NCI-H524 treated with DMSO at 0.1 percent for 48 hours (cell line): ENCODE data around the gene PCDHGB4.
A peak's percentile ranks its signal among the peaks of the same experiment; 100 is the strongest.
"Not testable (repeated sequence)": the region's sequence is repeated elsewhere in the genome, so short reads cannot be mapped to it uniquely, and the experiment has no call there.

ENCODE experiments used
- DNase-seq: peaks from one replicate; lab custom pipeline; 2025; lab: John Stamatoyannopoulos, UW

PCDHGB4 gene

DNA sequence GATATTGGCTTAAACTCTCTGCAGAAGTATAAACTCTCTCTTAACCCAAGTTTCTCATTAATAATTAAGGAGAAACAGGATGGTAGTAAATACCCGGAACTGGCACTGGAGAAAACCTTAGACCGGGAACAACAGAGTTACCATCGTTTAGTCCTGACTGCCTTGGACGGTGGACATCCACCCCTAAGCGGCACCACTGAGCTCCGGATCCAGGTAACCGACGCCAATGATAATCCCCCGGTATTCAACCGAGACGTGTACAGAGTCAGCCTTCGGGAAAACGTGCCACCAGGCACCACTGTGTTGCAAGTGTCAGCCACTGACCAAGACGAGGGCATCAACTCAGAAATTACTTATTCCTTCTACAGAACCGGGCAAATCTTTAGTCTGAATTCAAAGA lies 11.1 kb downstream of the PCDHGB4 start:
- DNase-seq: no peak

DNA sequence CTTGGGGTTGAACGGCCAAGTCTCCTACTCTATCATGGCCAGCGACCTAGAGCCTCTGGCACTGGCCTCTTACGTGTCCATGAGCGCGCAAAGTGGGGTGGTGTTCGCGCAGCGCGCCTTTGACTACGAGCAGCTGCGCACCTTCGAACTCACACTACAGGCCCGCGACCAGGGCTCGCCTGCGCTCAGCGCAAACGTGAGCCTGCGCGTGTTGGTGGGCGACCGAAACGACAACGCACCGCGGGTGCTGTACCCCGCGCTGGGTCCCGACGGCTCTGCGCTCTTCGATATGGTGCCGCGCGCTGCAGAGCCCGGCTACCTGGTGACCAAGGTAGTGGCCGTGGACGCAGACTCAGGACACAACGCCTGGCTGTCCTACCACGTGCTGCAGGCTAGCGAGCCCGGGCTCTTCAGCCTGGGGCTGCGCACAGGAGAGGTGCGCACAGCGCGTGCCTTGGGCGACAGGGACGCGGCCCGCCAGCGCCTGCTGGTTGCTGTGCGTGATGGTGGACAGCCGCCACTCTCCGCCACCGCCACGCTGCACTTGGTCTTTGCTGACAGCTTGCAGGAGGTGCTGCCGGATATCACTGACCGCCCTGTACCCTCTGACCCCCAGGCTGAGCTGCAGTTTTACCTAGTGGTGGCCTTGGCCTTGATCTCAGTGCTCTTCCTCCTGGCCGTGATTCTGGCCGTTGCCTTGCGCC lies 12.2 kb downstream of the PCDHGB4 start:
- no peak for DNase-seq

DNA sequence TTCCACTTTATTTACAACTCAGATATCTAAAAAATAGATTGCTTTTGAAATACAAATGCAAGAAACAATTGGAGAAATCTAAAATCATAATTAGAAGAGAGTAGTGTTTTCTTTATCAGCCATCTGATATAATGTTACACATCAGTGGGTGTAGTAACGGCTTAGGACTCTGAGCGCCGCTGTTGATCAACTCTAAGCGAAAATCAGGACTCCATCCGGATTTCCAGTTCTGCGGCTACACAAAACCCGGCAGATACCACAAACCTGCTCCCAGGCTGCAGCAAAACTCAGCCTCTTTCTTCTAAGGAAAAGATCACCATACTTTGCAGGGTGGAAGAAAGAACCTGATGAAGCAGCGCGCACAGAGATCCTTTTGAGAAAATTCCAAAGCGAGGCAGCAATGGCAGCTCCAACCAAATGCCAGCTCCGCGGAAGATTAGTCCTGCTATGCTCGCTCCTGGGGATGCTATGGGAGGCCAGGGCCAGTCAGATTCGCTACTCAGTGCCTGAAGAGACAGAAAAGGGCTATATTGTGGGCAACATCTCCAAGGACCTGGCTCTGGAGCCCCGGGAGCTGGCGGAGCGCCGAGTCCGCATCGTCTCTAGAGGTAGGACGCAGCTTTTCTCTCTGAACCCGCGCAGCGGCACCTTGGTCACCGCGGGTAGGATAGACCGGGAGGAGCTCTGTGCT lies 15.2 kb downstream of the PCDHGB4 start, which contains the start of gene PCDHGA9:
PCDHGA9 (plus strand) TSS at position 226 of the 691 bp plus-strand sequence; CDS start at position 401, 175 bp downstream.
- DNase-seq: no peak

DNA sequence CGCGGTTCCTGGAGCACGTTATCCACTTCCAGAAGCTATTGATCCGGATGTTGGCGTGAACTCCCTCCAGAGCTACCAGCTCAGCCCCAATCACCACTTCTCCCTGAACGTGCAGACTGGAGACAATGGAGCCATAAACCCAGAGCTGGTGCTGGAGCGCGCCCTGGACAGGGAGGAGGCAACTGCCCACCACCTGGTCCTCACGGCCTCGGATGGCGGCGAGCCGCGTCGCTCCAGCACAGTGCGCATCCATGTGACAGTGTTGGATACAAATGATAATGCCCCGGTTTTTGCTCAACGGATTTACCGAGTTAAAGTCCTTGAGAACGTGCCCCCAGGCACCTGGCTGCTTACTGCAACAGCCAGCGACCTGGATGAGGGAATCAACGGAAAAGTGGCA lies 15.9 kb downstream of the PCDHGB4 start:
- no peak for DNase-seq

DNA sequence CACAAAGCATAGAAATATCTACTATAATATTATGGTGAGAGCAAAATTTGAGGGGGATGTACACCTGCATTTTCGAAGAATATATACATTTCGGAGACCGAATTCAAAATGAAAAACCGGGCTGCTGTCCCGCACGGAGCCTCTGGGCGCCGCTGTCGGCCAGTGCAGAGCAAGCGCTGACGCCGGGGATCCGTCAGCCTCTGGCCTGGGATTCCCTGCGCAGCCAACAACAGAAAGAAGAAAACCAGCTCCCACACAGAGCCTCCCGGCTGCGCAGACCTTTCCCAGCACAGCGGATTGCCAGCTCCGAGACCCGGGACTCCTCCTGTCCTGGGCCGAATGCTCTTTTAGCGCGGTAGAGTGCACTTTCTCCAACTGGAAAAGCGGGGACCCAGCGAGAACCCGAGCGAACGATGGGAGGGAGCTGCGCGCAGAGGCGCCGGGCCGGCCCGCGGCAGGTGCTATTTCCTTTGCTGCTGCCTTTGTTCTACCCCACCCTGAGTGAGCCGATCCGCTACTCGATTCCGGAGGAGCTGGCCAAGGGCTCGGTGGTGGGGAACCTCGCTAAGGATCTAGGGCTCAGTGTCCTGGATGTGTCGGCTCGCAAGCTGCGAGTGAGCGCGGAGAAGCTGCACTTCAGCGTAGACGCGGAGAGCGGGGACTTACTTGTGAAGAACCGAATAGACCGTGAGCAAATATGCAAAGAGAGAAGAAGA lies 20.4 kb downstream of the PCDHGB4 start, which contains the start of gene PCDHGB6:
PCDHGB6 (plus strand) TSS at position 232 of the 716 bp plus-strand sequence; CDS start at position 414, 182 bp downstream.
- not testable (repeated sequence) for DNase-seq

DNA sequence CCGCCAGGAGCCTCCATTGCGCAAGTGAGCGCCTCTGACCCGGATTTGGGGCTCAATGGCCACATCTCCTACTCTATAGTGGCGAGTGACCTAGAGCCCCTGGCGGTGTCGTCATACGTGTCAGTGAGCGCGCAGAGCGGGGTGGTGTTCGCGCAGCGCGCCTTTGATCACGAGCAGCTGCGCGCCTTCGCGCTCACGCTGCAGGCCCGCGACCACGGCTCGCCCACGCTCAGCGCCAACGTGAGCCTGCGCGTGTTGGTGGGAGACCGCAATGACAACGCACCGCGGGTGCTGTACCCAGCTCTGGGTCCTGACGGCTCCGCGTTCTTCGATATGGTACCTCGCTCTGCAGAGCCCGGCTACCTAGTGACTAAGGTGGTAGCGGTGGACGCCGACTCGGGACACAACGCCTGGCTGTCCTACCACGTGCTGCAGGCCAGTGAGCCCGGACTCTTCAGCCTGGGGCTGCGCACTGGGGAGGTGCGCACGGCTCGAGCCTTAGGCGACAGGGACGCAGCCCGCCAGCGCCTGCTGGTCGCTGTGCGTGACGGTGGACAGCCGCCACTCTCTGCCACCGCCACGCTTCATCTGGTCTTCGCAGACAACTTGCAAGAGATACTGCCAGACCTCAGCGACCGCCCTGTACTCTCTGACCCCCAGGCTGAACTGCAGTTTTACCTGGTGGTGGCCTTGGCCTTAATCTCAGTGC lies 22.3 kb downstream of the PCDHGB4 start:
- DNase-seq: no peak

DNA sequence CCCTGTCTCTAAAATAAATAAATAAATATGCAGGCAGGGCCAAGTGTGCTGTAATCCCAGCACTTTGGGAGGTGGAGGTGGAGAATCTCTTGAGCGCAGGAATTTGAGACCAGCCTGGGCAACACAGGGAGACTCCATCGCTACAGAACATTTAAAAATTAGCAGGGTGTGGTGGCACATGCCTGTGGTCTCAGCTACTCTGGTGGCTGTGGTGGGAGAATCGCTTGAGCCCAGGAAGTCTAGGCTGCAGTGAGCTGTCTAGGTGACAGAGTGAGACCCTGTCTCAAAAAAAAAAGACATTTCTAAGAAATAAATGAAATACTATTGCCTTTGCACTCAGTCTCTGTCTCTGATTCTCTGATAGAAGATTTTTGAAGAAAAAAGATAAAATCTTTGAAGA lies 24.1 kb downstream of the PCDHGB4 start:
- DNase-seq: no peak

DNA sequence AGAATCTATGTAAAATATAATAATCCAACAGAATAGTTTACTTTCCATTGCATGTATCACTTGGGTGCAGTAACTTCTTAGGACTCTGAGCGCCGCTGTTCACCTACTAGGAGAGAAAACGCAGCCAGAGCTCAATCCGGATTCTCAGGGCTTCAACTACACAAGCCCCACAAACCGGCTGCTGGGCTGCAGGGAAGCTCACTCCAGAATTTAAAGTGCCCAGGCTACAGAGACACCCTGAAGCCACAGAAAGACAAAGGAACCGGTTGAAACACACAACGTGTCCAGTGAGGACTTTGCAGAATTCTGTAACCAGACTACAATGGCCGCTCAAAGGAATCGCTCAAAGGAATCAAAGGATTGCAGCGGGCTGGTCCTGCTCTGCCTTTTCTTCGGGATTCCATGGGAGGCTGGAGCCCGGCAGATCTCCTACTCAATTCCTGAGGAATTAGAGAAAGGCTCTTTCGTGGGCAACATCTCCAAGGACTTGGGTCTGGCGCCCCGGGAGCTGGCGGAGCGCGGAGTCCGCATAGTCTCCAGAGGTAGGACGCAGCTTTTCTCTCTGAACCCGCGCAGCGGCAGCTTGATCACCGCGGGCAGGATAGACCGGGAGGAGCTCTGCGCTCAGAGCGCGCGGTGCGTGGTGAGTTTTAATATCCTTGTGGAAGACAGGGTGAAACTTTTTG lies 25.5 kb downstream of the PCDHGB4 start, which contains the start of gene PCDHGA10:
PCDHGA10 (plus strand) TSS at position 134 of the 686 bp plus-strand sequence; CDS start at position 323, 189 bp downstream.
- no peak for DNase-seq

DNA sequence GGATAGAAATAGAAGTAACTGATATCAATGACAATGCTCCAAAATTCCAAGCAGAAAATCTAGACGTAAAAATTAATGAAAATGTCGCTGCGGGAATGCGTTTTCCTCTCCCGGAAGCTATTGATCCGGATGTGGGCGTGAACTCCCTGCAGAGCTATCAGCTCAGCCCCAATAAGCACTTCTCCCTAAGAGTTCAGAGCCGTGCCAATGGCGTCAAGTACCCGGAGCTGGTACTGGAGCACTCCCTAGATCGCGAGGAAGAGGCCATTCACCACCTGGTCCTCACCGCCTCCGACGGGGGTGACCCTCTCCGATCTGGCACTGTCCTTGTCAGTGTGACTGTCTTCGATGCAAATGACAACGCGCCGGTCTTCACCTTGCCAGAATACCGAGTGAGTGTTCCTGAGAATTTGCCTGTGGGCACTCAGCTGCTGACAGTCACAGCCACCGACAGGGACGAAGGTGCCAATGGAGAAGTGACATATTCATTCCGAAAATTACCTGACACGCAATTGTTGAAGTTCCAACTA lies 26.1 kb downstream of the PCDHGB4 start:
- DNase-seq: no peak

DNA sequence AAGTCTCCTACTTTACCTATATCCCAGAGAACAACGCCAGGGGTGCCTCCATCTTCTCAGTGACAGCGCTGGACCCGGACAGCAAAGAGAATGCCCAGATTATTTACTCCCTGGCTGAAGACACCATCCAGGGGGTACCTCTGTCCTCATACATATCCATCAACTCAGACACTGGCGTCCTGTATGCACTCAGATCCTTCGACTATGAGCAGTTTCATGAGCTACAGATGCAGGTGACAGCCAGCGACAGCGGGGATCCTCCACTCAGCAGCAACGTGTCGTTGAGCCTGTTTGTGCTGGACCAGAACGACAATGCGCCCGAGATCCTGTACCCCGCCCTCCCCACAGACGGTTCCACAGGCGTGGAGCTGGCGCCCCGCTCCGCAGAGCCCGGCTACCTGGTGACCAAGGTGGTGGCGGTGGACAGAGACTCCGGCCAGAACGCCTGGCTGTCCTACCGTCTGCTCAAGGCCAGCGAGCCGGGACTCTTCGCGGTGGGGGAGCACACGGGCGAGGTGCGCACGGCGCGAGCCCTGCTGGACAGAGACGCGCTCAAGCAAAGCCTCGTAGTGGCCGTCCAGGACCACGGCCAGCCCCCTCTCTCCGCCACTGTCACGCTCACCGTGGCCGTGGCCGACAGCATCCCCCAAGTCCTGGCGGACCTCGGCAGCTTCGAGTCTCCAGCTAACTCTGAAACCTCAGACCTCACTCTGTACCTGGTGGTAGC lies 27.2 kb downstream of the PCDHGB4 start:
- DNase-seq: not testable (repeated sequence)

DNA sequence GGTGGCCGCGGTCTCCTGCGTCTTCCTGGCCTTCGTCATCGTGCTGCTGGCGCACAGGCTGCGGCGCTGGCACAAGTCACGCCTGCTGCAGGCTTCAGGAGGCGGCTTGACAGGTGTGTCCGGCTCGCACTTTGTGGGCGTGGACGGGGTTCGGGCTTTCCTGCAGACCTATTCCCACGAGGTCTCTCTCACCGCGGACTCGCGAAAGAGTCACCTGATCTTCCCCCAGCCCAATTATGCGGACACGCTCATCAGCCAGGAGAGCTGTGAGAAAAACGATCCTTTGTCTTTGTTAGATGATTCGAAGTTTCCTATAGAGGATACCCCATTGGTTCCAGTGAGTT lies 27.7 kb downstream of the PCDHGB4 start:
- not testable (repeated sequence) for DNase-seq

DNA sequence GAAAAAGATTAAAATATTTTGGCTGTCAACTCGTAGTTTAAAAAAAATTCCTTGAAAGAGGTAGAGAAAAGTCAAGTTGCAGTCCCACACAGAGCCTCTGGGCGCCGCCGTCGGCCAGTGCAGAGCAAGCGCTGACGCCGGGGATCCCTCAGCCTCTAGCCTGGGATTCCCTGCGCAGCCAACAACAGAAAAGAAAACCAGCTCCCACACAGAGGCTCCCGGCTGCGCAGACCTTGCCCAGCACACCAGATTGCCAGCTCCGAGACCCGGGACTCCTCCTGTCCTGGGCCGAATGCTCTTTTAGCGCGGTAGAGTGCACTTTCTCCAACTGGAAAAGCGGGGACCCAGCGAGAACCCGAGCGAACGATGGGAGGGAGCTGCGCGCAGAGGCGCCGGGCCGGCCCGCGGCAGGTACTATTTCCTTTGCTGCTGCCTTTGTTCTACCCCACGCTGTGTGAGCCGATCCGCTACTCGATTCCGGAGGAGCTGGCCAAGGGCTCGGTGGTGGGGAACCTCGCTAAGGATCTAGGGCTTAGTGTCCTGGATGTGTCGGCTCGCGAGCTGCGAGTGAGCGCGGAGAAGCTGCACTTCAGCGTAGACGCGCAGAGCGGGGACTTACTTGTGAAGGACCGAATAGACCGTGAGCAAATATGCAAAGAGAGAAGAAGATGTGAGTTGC lies 30.1 kb downstream of the PCDHGB4 start, which contains the start of gene PCDHGB7:
PCDHGB7 (plus strand) TSS at position 184 of the 679 bp plus-strand sequence; CDS start at position 367, 183 bp downstream.
- DNase-seq: peak; percentile 12

DNA sequence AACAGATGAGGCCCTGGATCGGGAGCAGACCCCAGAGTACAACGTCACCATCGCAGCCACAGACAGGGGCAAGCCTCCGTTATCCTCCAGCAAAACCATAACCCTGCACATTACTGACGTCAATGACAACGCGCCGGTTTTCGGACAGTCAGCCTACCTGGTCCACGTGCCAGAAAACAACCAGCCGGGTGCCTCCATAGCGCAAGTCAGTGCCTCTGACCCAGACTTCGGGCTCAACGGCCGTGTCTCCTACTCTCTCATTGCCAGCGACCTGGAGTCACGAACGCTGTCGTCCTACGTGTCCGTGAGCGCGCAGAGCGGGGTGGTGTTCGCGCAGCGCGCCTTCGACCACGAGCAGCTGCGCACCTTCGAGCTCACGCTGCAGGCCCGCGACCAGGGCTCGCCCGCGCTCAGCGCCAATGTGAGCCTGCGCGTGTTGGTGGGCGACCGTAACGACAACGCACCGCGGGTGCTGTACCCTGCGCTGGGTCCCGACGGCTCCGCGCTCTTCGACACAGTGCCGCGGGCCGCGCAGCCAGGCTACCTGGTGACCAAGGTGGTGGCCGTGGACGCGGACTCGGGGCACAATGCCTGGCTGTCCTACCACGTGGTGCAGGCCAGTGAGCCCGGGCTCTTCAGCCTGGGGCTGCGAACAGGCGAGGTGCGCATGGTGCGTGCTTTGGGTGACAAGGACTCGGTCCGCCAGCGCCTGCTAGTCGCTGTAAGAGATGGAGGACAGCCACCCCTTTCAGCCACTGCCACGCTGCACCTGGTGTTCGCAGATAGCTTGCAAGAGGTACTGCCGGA lies 31.8 kb downstream of the PCDHGB4 start:
- no peak for DNase-seq

DNA sequence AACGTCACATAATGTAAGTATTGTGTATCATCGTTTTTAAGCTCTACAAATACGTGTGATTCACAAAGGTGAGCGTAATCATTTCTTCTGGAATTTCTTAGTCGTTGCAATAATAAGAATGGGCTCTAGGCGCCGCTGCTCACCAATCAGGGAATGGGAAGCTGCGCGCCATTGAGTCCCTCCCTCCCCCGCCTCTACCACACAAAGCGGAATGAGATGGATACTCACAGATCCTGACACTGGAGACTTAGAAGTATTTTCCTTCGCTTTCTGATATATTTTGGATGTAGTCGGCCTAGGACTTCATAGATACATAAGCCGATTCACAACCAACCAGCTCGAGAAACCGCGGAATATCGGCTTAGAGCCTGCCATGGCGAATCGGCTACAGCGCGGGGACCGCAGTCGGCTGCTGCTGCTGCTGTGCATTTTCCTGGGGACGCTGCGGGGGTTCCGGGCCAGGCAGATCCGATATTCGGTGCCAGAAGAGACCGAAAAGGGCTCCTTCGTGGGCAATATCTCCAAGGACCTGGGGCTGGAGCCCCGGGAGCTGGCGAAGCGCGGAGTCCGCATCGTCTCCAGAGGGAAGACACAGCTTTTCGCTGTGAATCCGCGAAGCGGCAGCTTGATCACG lies 33.5 kb downstream of the PCDHGB4 start, which contains the start of gene PCDHGA11:
PCDHGA11 (plus strand) TSS at position 197 of the 634 bp plus-strand sequence; CDS start at position 374, 177 bp downstream.
- no peak for DNase-seq

DNA sequence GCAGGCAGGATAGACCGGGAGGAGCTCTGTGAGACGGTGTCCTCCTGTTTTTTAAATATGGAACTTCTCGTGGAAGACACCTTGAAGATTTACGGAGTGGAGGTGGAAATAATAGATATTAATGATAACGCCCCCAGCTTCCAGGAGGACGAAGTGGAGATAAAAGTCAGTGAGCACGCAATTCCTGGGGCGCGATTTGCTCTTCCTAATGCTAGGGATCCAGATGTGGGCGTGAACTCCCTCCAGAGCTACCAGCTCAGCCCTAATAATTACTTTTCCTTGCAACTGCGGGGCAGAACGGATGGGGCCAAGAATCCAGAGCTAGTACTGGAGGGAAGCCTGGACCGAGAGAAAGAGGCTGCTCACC lies 34.0 kb downstream of the PCDHGB4 start:
- DNase-seq: no peak

DNA sequence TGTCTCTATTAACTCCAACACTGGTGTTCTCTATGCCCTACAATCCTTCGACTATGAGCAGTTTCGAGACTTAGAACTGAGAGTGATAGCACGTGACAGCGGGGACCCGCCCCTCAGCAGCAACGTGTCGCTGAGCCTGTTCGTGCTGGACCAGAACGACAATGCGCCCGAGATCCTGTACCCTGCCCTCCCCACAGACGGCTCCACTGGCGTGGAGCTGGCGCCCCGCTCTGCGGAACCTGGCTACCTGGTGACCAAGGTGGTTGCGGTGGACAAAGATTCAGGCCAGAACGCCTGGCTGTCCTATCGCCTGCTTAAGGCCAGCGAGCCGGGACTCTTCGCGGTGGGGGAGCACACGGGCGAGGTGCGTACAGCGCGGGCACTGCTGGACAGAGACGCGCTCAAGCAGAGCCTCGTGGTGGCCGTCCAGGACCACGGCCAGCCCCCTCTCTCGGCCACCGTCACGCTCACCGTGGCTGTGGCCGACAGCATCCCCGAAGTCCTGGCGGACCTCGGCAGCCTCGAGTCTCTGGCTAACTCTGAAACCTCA lies 35.3 kb downstream of the PCDHGB4 start:
- no peak for DNase-seq

DNA sequence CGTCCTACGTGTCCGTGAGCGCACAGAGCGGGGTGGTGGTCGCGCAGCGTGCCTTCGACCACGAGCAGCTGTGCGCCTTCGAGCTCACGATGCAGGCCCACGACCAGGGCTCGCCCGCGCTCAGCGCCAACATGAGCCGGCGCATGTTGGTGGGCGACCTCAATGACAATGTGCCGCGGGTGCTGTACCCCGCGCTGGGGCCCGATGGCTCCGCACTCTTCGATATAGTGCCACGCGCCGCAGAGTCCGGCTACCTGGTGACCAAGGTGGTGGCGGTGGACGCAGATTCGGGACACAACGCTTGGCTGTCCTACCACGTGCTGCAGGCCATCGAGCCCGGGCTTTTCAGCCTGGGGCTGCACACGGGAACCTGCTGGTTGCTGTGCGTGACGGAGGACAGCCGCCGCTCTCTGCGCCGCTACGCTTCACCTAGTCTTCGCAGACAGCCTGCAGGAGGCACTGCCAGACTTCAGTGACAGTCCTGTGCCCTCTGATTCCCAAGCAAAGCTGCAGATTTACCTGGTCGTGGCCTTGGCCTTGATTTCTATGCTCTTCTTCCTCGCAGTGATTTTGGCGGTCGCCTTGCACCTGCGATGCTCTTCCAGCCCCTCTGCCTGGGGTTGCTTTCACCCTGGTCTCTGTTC lies 40.4 kb downstream of the PCDHGB4 start:
- DNase-seq: no peak
